GM21723 (cell line): ENCODE data around the gene RORB.
A peak's percentile ranks its signal among the peaks of the same experiment; 100 is the strongest.

Experiments used
- ATAC-seq: cut with Tn5 transposase; IDR thresholded peaks from one replicate; pipeline ENCODE4 v1.9.1; 2021; ENCODE audit warnings: mild to moderate bottlenecking, moderate library complexity; ENCODE audit not compliant: unreplicated experiment

RORB gene

DNA sequence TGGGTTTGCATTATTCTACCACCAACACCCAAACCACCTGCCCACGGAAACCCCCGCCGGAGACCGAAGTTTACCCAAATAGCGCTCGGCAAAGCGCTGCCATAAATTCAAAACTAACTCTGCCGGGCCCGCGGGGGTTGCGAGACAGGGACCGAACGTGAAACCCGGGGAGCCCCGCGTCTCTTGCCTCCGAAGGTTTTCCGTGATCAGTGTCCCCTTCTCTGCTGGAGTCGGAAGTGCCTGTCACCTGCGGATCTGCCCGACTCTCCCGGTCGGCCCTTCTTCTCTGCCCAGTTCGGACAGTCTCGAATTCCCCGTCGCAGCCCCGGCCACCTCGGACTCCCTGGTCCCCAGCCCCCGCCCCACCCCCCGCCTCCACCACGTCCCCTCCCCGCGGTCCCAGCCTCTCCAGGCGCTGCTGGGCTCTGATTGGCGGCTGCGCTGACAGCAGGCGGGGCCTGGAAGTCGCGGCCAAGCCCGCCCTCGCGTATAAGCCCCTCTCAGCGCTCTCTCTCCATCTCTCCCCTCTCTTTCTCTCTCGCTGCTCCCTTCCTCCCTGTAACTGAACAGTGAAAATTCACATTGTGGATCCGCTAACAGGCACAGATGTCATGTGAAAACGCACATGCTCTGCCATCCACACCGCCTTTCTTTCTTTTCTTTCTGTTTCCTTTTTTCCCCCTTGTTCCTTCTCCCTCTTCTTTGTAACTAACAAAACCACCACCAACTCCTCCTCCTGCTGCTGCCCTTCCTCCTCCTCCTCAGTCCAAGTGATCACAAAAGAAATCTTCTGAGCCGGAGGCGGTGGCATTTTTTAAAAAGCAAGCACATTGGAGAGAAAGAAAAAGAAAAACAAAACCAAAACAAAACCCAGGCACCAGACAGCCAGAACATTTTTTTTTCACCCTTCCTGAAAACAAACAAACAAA lies at the start of gene RORB:
Gene RORB (plus strand): TSS at position 517 of the 929 bp plus-strand sequence. CDS start 642 bp downstream, outside the sequence.
- peak; percentile 96 for ATAC-seq

GRCh38 chr9:74447451-74448193 lies 49.5 kb upstream of the RORB start:
- ATAC-seq, result no peak

DNA sequence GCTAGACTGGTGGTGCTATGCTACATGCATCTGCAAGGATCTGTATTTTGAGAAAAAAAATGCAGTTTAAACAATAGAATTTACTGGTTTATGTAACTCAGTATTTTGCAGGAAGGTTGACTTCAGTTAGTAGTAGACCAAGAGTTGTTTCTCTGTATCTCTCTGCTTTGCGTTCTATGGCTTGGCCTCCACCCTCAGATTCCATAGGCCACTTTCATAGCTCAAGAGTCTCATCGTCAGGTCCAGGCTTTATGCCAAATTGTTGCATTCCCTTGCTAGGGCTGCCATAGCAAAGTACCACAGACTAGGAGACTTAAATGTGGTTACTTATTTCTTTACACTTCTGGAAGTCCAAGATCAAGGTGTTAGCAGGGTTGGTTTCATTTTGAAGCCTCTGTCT lies 48.1 kb upstream of the RORB start:
- ATAC-seq, result no peak

GRCh38 chr9:74458832-74459231 lies 38.3 kb upstream of the RORB start:
- no peak for ATAC-seq

DNA sequence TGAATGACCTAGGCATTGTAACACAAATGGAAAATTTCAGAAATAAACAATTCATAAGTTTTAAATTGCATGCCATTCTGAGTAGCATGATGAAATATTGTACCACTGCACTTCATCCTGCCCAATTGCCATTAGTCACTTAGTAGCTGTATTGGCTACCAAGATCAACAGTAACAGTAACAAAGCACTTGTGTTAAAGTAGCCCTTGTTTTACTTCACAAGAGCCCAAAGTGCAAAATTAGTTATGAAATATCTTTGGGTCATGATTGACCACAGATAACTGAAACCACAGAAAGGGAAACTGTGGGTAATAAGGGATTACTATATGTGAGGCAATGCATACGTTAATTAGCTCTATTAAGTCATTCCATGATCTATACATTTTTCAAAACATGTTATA lies 33.3 kb upstream of the RORB start:
- no peak for ATAC-seq

DNA sequence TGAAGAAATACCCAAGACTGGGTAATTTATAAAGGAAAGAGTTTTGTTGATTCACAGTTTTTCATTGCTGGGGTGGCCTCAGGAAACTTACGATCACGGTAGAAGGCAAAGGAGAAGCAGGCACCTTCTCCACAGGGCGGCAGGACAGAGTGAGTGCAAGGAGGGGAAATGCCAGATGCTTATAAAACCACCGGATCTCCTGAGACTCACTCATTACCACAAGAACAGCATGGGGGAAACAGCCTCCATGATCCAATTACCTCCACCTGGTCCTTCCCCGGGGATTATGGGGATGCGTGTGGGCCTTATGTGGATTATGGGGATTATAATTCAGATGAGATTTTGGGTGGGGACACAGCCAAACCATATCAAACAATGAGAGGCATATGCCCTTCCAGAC lies 18.5 kb upstream of the RORB start:
- ATAC-seq, result no peak

- ATAC-seq, result no peak
These were observed 17.4 kb upstream of the RORB start for GRCh38 chr9:74479711-74480110.

- ATAC-seq, result no peak
These were observed 9.7 kb upstream of the RORB start for GRCh38 chr9:74487395-74487794.

- no peak for ATAC-seq
These were observed 3.6 kb upstream of the RORB start for GRCh38 chr9:74493512-74493911.

GRCh38 chr9:74494490-74494889 lies 2.6 kb upstream of the RORB start:
- ATAC-seq, result no peak

- ATAC-seq, result no peak
These were observed 729 bp upstream of the RORB start for GRCh38 chr9:74496406-74496805.

DNA sequence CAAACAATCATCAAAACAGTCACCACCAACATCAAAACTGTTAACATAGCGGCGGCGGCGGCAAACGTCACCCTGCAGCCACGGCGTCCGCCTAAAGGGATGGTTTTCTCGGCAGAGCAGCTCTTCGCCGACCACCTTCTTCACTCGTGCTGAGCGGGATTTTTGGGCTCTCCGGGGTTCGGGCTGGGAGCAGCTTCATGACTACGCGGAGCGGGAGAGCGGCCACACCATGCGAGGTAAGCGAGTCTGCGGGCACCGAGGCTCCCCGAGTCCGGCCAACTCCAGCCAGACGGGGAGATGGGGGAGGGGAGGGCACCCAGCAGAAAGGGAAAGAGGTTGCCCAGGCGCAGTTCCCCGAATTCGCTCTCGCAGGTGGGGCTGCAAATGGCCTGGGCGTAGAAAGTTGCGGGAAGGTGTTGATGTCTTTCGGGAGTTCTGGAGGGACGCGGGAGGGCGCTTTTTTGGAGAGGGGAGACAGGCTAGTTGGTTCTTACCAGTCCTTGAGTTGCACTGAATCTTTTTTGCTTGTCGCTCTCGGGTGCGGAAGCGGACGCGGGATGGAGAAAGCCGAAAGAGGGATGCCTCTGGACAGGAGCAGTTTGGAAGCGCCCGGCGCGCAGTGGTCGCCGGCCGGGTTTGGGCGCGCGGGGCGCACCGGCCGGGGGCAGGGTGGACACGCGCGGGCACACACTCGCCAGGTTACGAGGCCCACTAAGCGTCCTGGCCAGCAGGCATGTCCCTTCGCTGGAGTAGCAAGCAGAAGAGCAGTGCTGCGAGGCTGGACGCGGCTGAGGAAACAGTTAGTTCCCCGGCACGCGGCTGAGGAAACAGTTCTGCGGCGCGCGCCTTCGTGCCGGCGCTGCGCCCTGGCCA lies 849 bp downstream of the RORB start:
- peak; percentile 16 for ATAC-seq

DNA sequence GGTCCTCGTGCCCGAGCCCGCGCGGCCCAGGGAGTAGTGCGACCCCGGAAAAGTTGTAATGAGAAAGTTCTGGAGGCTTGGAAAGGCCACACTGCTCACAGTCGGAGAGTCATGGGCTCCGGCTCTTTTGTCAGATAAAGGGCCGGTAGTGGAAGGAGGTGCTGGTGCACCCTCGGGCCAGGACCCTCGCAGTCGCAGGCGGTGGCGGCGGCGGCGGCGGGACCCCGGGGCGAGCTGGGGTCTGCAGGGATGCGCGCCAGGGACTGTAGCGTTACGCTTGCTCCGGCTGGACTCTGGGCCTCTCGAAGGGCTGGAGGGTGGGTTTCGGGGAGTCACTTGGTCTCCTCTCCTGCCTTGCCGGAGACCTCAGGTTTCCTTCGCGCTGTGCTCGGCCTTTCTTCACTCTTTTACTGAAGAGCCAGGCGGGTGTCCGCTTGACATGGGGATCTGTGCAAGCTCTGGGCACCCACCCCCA lies 1.5 kb downstream of the RORB start:
- no peak for ATAC-seq

- no peak for ATAC-seq
These were observed 2.0 kb downstream of the RORB start for GRCh38 chr9:74499111-74499601.

- ATAC-seq, result no peak
These were observed 2.8 kb downstream of the RORB start for GRCh38 chr9:74499770-74500583.

- ATAC-seq, result no peak
These were observed 3.4 kb downstream of the RORB start for GRCh38 chr9:74500584-74500924.

- no peak for ATAC-seq
These were observed 4.4 kb downstream of the RORB start for GRCh38 chr9:74501570-74501969.

- no peak for ATAC-seq
These were observed 6.1 kb downstream of the RORB start for GRCh38 chr9:74503219-74503618.

- ATAC-seq, result no peak
These were observed 6.5 kb downstream of the RORB start for GRCh38 chr9:74503666-74504065.

- no peak for ATAC-seq
These were observed 14.2 kb downstream of the RORB start for GRCh38 chr9:74511333-74511732.
